Thoracic aorta (tissue), 2 donors: ENCODE measurements around the gene C11orf68. TPM values are rescaled to one million over a fixed set of nuclear protein-coding genes. Genes with fewer than 3 reads are reported as not detected.

Experiments
- ATAC-seq: fragments of 150-250 bp; one replicate; pipeline ENCODE4 v1.8.0; 2017; ENCODE audit warnings: low read depth; ENCODE audit not compliant: insufficient number of reproducible peaks, low FRiP score
- DNase-seq: peaks from one replicate; pipeline ENCODE4 v3.0.0-alpha.2; 2020; ENCODE audit warnings: low spot score
- H3K27ac ChIP-seq, 2 donors: fragments of 200-600 bp; sonication (generic); 1 replicate in 1 of 2; 2 replicates in 1 of 2; pipeline ENCODE4 v1.5.1; 2016; ENCODE audit warnings: mild to moderate bottlenecking in 2 of 2, moderate library complexity in 2 of 2
- H3K27me3 ChIP-seq: fragments of 200-600 bp; sonication (generic); replicated peaks from 2 replicates; pipeline ENCODE4 v1.6.0; 2016; ENCODE audit warnings: mild to moderate bottlenecking; ENCODE audit not compliant: insufficient read depth
- H3K36me3 ChIP-seq: fragments of 200-600 bp; sonication (generic); one replicate; pipeline ENCODE4 v1.5.1; 2016
- H3K4me1 ChIP-seq, 2 donors: fragments of 200-600 bp; sonication (generic); 1 replicate in 1 of 2; 2 replicates in 1 of 2; pipeline versions ENCODE4 v1.5.1 to v1.6.0; 2016; ENCODE audit warnings: low read depth in 2 of 2, mild to moderate bottlenecking in 1 of 2; ENCODE audit not compliant: control insufficient read depth in 1 of 2
- H3K4me3 ChIP-seq: fragments of 200-600 bp; sonication (generic); 2 replicates; pipeline ENCODE4 v1.5.1; 2016; ENCODE audit warnings: mild to moderate bottlenecking
- H3K9me3 ChIP-seq: fragments of 200-600 bp; sonication (generic); 2 replicates; pipeline ENCODE4 v1.5.1; 2016
- CTCF ChIP-seq: fragments of 200-600 bp; sonication (generic); IDR thresholded peaks from one replicate; pipeline ENCODE4 v1.5.1; 2019; ENCODE audit warnings: antibody characterized with exemption
- total RNA-seq, 2 donors: library from RNA; depleted of rRNA; stranded (reverse); fragments of >200 nt; gene quantifications; one replicate each; pipeline versions ENCODE4 v1.1.0 to v1.2.3, GENCODE V29; 2016

Gene C11orf68
- total RNA-seq, 2 donors from 2014 or later: 16.3 to 27.9 TPM

- no peak for DNase-seq
- Histone ChIP-seq H3K27me3 (no peaks in the 10 kb centered on the region), H3K4me3 (peak overlapping the region; percentile 88), H3K27ac (peak overlapping the region; percentile 65 to 77), H3K36me3 (no peaks in the 10 kb centered on the region), H3K9me3 (no peaks in the 10 kb centered on the region), H3K4me1 (peaks cover 5 to 24% of the 10 kb centered on the region in 2 donors)
- peak; percentile 42 for ATAC-seq
- no peak for TF ChIP-seq CTCF
These were observed 19.3 kb downstream of the C11orf68 start for GRCh38 chr11:65899356-65900124.

- Histone ChIP-seq H3K4me1 (peaks cover 5 to 30% of the 10 kb centered on the region in 2 donors), H3K27ac (peak overlapping the region; percentile 65 to 77), H3K27me3 (no peaks in the 10 kb centered on the region), H3K9me3 (no peaks in the 10 kb centered on the region), H3K4me3 (peak overlapping the region; percentile 88), H3K36me3 (no peaks in the 10 kb centered on the region)
- DNase-seq (no peak), ATAC-seq (no peak)
- no peak for TF ChIP-seq CTCF
These were observed 20.1 kb downstream of the C11orf68 start for GRCh38 chr11:65898656-65899355.

GRCh38 chr11:65897020-65897471 is 21.8 kb downstream of the C11orf68 start:
- no peak for TF ChIP-seq CTCF
- no peaks in the 10 kb centered on the region for H3K9me3 ChIP-seq
- peaks cover 16 to 48% of the 10 kb centered on the region in 2 donors for H3K4me1 ChIP-seq
- no peaks in the 10 kb centered on the region for H3K27me3 ChIP-seq
- ATAC-seq (no peak), DNase-seq (no peak)
- peak overlapping the region in 1 of 2 donors; percentile 48 for H3K27ac ChIP-seq
- H3K36me3 ChIP-seq: no peaks in the 10 kb centered on the region
- H3K4me3 ChIP-seq: no peak overlapping the region

- Histone ChIP-seq H3K27ac (peak overlapping the region in 1 of 2 donors; percentile 48), H3K27me3 (no peaks in the 10 kb centered on the region)
- DNase-seq: no peak
These were observed 22.5 kb downstream of the C11orf68 start for GRCh38 chr11:65896034-65896999.

More at GRCh38 chr11:65896034-65896999, 22.5 kb downstream of the C11orf68 start:
- no peak for TF ChIP-seq CTCF
- Histone ChIP-seq H3K36me3 (no peaks in the 10 kb centered on the region), H3K4me1 (peaks cover 19 to 55% of the 10 kb centered on the region in 2 donors), H3K4me3 (no peak overlapping the region), H3K9me3 (no peaks in the 10 kb centered on the region)
- no peak for ATAC-seq
